GM12878 (cell line): ENCODE data around the gene CD83. TPM values are rescaled to one million over a fixed set of nuclear protein-coding genes. Genes with fewer than 3 reads are reported as not detected.
A peak's percentile ranks its signal among the peaks of the same experiment; 100 is the strongest.

Experiments
- BHLHE40 ChIP-seq, 2 experiments: fragments of 450-650 bp in 1 of 2; IDR thresholded peaks; 2 replicates each; pipeline ENCODE4 v1.6.1; 2011 to 2017; ENCODE audit warnings: low read depth in 2 of 2, borderline replicate concordance in 1 of 2, improper control_type of control experiment in 1 of 2, low read length in 1 of 2, mild to moderate bottlenecking in 1 of 2
- CEBPB ChIP-seq, 2 experiments: fragments of 150-350 bp in 1 of 2; IDR thresholded peaks; 2 replicates each; pipeline ENCODE4 v1.6.1; 2012 to 2014; ENCODE audit warnings: low read depth in 2 of 2, low read length in 2 of 2, borderline replicate concordance in 1 of 2, inconsistent platforms in 1 of 2
- EED ChIP-seq: sonication (generic); IDR thresholded peaks from 2 replicates; pipeline ENCODE4 v1.6.1; 2016; ENCODE audit warnings: antibody characterized with exemption, low read depth
- GATAD2B ChIP-seq: fragments of 450-650 bp; conservative IDR thresholded peaks from 2 replicates; pipeline ENCODE4 v1.6.1; 2017; ENCODE audit warnings: low read depth, mild to moderate bottlenecking, moderate library complexity
- HDAC6 ChIP-seq: fragments of 200-600 bp; sonication (generic); IDR thresholded peaks from one replicate; pipeline ENCODE4 v1.8.0; 2017; ENCODE audit warnings: antibody characterized with exemption; ENCODE audit not compliant: unreplicated experiment
- IKZF2 ChIP-seq, 2 experiments: fragments of 450-650 bp; IDR thresholded peaks; 2 replicates each; pipeline ENCODE4 v1.6.1; 2017; ENCODE audit warnings: mild to moderate bottlenecking in 2 of 2, moderate library complexity in 2 of 2
- JUNB ChIP-seq: IDR thresholded peaks from 2 replicates; pipeline ENCODE4 v1.6.1; 2016; ENCODE audit warnings: antibody characterized with exemption, mild to moderate bottlenecking
- JUND ChIP-seq: IDR thresholded peaks from 2 replicates; pipeline ENCODE4 v1.6.1; 2012; ENCODE audit warnings: low read depth, mild to moderate bottlenecking, low read length, improper control_type of control experiment, moderate library complexity
- MEF2A ChIP-seq: IDR thresholded peaks from 2 replicates; pipeline ENCODE4 v1.6.1; 2011; ENCODE audit warnings: low read depth, mild to moderate bottlenecking, low read length, moderate library complexity; ENCODE audit not compliant: insufficient read depth
- MEF2B ChIP-seq: fragments of 450-650 bp; IDR thresholded peaks from 2 replicates; pipeline ENCODE4 v1.6.1; 2018; ENCODE audit warnings: mild to moderate bottlenecking, moderate library complexity; ENCODE audit not compliant: partially characterized antibody, poor library complexity, severe bottlenecking
- MTA2 ChIP-seq: fragments of 450-650 bp; IDR thresholded peaks from 2 replicates; pipeline ENCODE4 v1.6.1; 2016; ENCODE audit warnings: low read depth, mild to moderate bottlenecking, moderate library complexity
- MYC ChIP-seq: IDR thresholded peaks from 2 replicates; pipeline ENCODE4 v1.6.1; 2011; ENCODE audit warnings: mild to moderate bottlenecking, low read length, moderate library complexity, inconsistent platforms; ENCODE audit not compliant: insufficient read depth, insufficient replicate concordance, insufficient read length, severe bottlenecking
- POLR2A ChIP-seq: IDR thresholded peaks from 2 replicates; pipeline ENCODE4 v1.6.1; 2011; ENCODE audit warnings: low read depth, mild to moderate bottlenecking, low read length
- POLR2AphosphoS2 ChIP-seq: IDR thresholded peaks from 2 replicates; pipeline ENCODE4 v1.6.1; 2011; ENCODE audit warnings: low read depth, mild to moderate bottlenecking, low read length, improper control_type of control experiment, moderate library complexity
- POU2F2 ChIP-seq: IDR thresholded peaks from 3 replicates; pipeline ENCODE4 v1.6.1; 2011; ENCODE audit warnings: low read depth, mild to moderate bottlenecking, low read length, borderline replicate concordance
- PRDM15 ChIP-seq: fragments of 450-650 bp; formaldehyde crosslinking; IDR thresholded peaks from 2 replicates; pipeline ENCODE4 v1.4.0; 2020; ENCODE audit warnings: mild to moderate bottlenecking, moderate library complexity
- SIN3A ChIP-seq: IDR thresholded peaks from 2 replicates; pipeline ENCODE4 v1.6.1; 2012; ENCODE audit warnings: low read depth, low read length, improper control_type of control experiment
- SMARCA5 ChIP-seq: fragments of 450-650 bp; IDR thresholded peaks from 2 replicates; pipeline ENCODE4 v1.6.1; 2017; ENCODE audit warnings: mild to moderate bottlenecking
- SMC3 ChIP-seq: IDR thresholded peaks from 2 replicates; pipeline ENCODE4 v1.6.1; 2011; ENCODE audit warnings: low read length, improper control_type of control experiment, borderline replicate concordance
- SREBF2 ChIP-seq: IDR thresholded peaks from 2 replicates; pipeline ENCODE4 v1.6.1; 2012; ENCODE audit warnings: mild to moderate bottlenecking, low read length
- SRF ChIP-seq, 2 experiments: IDR thresholded peaks; 2 replicates each; pipeline ENCODE4 v1.6.1; 2011; ENCODE audit warnings: low read depth in 2 of 2, low read length in 2 of 2, mild to moderate bottlenecking in 1 of 2, moderate library complexity in 1 of 2
- STAT1 ChIP-seq: fragments of 450-650 bp; conservative IDR thresholded peaks from 2 replicates; pipeline ENCODE4 v1.6.1; 2014; ENCODE audit warnings: antibody characterized with exemption, mild to moderate bottlenecking
- TARDBP ChIP-seq: IDR thresholded peaks from 2 replicates; pipeline ENCODE4 v1.6.1; 2016; ENCODE audit warnings: borderline replicate concordance
- TCF7 ChIP-seq: IDR thresholded peaks from 2 replicates; pipeline ENCODE4 v1.6.1; 2014; ENCODE audit warnings: antibody characterized with exemption, borderline replicate concordance
- YBX1 ChIP-seq: fragments of 450-650 bp; IDR thresholded peaks from 2 replicates; pipeline ENCODE4 v1.6.1; 2016; ENCODE audit warnings: antibody characterized with exemption
- ZNF217 ChIP-seq: fragments of 450-650 bp; IDR thresholded peaks from 2 replicates; pipeline ENCODE4 v1.6.1; 2017; ENCODE audit warnings: antibody characterized with exemption, mild to moderate bottlenecking
- ZNF384 ChIP-seq: IDR thresholded peaks from 2 replicates; pipeline ENCODE4 v1.6.1; 2012; ENCODE audit warnings: low read depth, mild to moderate bottlenecking, low read length, improper control_type of control experiment, borderline replicate concordance
- ZSCAN29 ChIP-seq: fragments of 450-650 bp; IDR thresholded peaks from 2 replicates; pipeline ENCODE4 v1.6.1; 2017; ENCODE audit warnings: mild to moderate bottlenecking, moderate library complexity
- ZZZ3 ChIP-seq: IDR thresholded peaks from 2 replicates; pipeline ENCODE4 v1.6.1; 2011; ENCODE audit warnings: low read depth; ENCODE audit not compliant: control insufficient read depth, insufficient read length
- polyA plus RNA-seq, 11 experiments: library from polyadenylated mRNA; depleted of rRNA in 4 of 11; unstranded in 6 of 11; stranded (reverse) in 5 of 11; fragments of >200 nt; fragmentation: Nextera tagmentation in 4 of 11; fragmentation: Illumina TruSeq in 1 of 11; extraction: Ambion mirVana in 4 of 11; extraction: Trizol in 1 of 11; gene quantifications; 1 replicate in 1 of 11; 2 replicates in 10 of 11; pipeline versions ENCODE4 v1.2.1 to v1.2.3, GENCODE V29; 2011 to 2016; ENCODE audit warnings: inconsistent platforms in 2 of 11, missing spikeins in 2 of 11, low read depth in 1 of 11
- total RNA-seq, 4 experiments: library from RNA; depleted of rRNA in 3 of 4; stranded (reverse); fragments of >200 nt in 3 of 4; fragmentation: Illumina TruSeq in 1 of 4; extraction: Trizol in 1 of 4; gene quantifications; 2 replicates each; pipeline versions ENCODE4 v1.2.1 to v1.2.3, GENCODE V29; 2013 to 2021
- TF ChIP-seq, protein P1 (sequence below): fragments of 450-650 bp; IDR thresholded peaks from 2 replicates; pipeline ENCODE4 v1.6.1; 2016; ENCODE audit warnings: mild to moderate bottlenecking

Gene CD83
- total and polyA plus RNA-seq, 10 of the 15 experiments (the other 5 are each of a cell fraction or from before 2014, with no cell fraction given) = 76.1 to 174 (median 129) TPM

GRCh38 chr6:14089224-14089623 lies 28.3 kb upstream of the CD83 start (continued):
- TF ChIP-seq IKZF2 (IDR thresholded peaks at IDR 0.05) = peak; percentile 18 to 24; a peak in 2 of 4 replicates
- no peak for TF ChIP-seq SMARCA5
- TF ChIP-seq MTA2 = peak; percentile 15; the same call in 1 of the 2 replicates
- peak in 1 of 2 experiments; percentile 54; a peak in 1 of 4 replicates for TF ChIP-seq CEBPB (IDR thresholded peaks at IDR 0.05; ENCODE audit: borderline replicate concordance in 1 of 2, low read depth in 2 of 2, low read length in 2 of 2)
- TF ChIP-seq POLR2A = no peak
- TF ChIP-seq STAT1 = no peak
- TF ChIP-seq POLR2AphosphoS2 = no peak
- TF ChIP-seq HDAC6 = no peak
- TF ChIP-seq MEF2B = peak; percentile 20
- no peak for TF ChIP-seq JUND
- no peak for TF ChIP-seq PRDM15
- TF ChIP-seq SMC3 = no peak
- no peak for TF ChIP-seq TARDBP
- TF ChIP-seq ZNF384 = peak; percentile 59
- no peak for TF ChIP-seq ZZZ3
- TF ChIP-seq ZNF217 = no peak
- TF ChIP-seq BHLHE40 (IDR thresholded peaks at IDR 0.05; ENCODE audit: borderline replicate concordance in 1 of 2, low read depth in 2 of 2, low read length in 1 of 2) = peak; percentile 79 to 87
- TF ChIP-seq GATAD2B = no peak
- TF ChIP-seq SIN3A = no peak
- TF ChIP-seq MYC = no peak
- no peak for TF ChIP-seq ZSCAN29
- TF ChIP-seq JUNB = peak; percentile 59; the same call in 1 of the 2 replicates
- no peak for TF ChIP-seq EED
- TF ChIP-seq TCF7 = no peak
- TF ChIP-seq MEF2A = no peak
- TF ChIP-seq POU2F2 = peak; percentile 74; the same call in 1 of the 3 replicates
- TF ChIP-seq, protein P1, sequence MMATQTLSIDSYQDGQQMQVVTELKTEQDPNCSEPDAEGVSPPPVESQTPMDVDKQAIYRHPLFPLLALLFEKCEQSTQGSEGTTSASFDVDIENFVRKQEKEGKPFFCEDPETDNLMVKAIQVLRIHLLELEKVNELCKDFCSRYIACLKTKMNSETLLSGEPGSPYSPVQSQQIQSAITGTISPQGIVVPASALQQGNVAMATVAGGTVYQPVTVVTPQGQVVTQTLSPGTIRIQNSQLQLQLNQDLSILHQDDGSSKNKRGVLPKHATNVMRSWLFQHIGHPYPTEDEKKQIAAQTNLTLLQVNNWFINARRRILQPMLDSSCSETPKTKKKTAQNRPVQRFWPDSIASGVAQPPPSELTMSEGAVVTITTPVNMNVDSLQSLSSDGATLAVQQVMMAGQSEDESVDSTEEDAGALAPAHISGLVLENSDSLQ = no peak
- TF ChIP-seq YBX1 = no peak
- no peak for TF ChIP-seq SRF (IDR thresholded peaks at IDR 0.05; ENCODE audit: low read depth in 2 of 2, low read length in 2 of 2)
- no peak for TF ChIP-seq SREBF2
